SK-N-SH (cell line): Measurements from ENCODE around the gene COG4. TPM values are rescaled to one million over a fixed set of nuclear protein-coding genes. Genes with fewer than 3 reads are reported as not detected.

Experiments
- CTCF ChIA-PET: fragments of 300-600, 350-600 bp; formaldehyde crosslinking; extraction: SDS; loops from one replicate; lab custom pipeline; 2021; lab: Yijun Ruan, JAX
- POLR2A ChIA-PET: fragments of 350-600 bp; sonication (Branson Sonifier 250); formaldehyde crosslinking; extraction: SDS; loops from one replicate; lab custom pipeline; 2020; ENCODE audit warnings: antibody characterized with exemption, inconsistent platforms; lab: Yijun Ruan, JAX
- DNase-seq: peaks from one replicate; pipeline ENCODE4 v3.0.0; 2012
- H2AFZ ChIP-seq: fragments of 200-600 bp; sonication (generic); 2 replicates; pipeline ENCODE4 v1.8.1; 2016; ENCODE audit warnings: antibody characterized with exemption, mild to moderate bottlenecking, low read depth
- H3F3A ChIP-seq: fragments of 200-600 bp; sonication (generic); replicated peaks from 2 replicates; pipeline ENCODE3; 2016; ENCODE audit warnings: antibody characterized with exemption, mild to moderate bottlenecking; ENCODE audit not compliant: insufficient read depth
- H3K27ac ChIP-seq, 2 experiments: fragments of 200-500 bp in 1 of 2; fragments of 200-600 bp in 1 of 2; sonication (Bioruptor generic) in 1 of 2; sonication (generic), shearing (Covaris generic) in 1 of 2; 2 replicates each; pipeline versions ENCODE4 v1.5.1 to v1.6.1; 2014 to 2016; ENCODE audit warnings: low read depth in 2 of 2, inconsistent platforms in 1 of 2, low read length in 1 of 2, mild to moderate bottlenecking in 1 of 2, mixed read lengths in 1 of 2
- H3K27me3 ChIP-seq: fragments of 200-600 bp; sonication (generic), shearing (Covaris generic); 2 replicates; pipeline ENCODE4 v1.6.1; 2016; ENCODE audit warnings: mixed run types; ENCODE audit not compliant: insufficient read depth
- H3K36me3 ChIP-seq, 2 experiments: fragments of 200-500 bp in 1 of 2; fragments of 200-600 bp in 1 of 2; sonication (Bioruptor generic) in 1 of 2; sonication (generic) in 1 of 2; replicated peaks in 1 of 2; 2 replicates each; pipeline versions ENCODE3 to v1.5.1; 2014 to 2016; ENCODE audit warnings: low read length in 1 of 2, mild to moderate bottlenecking in 1 of 2; ENCODE audit not compliant: insufficient read depth in 2 of 2, control insufficient read depth in 1 of 2
- H3K4me1 ChIP-seq, 2 experiments: fragments of 200-500 bp in 1 of 2; fragments of 200-600 bp in 1 of 2; sonication (Bioruptor generic) in 1 of 2; sonication (generic), shearing (Covaris generic) in 1 of 2; 2 replicates each; pipeline versions ENCODE4 v1.5.1 to v1.6.1; 2014 to 2016; ENCODE audit warnings: low read depth in 1 of 2, low read length in 1 of 2, mixed run types in 1 of 2; ENCODE audit not compliant: insufficient read depth in 2 of 2, control insufficient read depth in 1 of 2
- H3K4me2 ChIP-seq: fragments of 200-600 bp; sonication (generic), shearing (Covaris generic); 2 replicates; pipeline ENCODE4 v1.6.1; 2017; ENCODE audit warnings: mixed run types
- H3K4me3 ChIP-seq, 2 experiments: fragments of 200-500 bp in 1 of 2; fragments of 200-600 bp in 1 of 2; sonication (Bioruptor generic) in 1 of 2; sonication (generic), shearing (Covaris generic) in 1 of 2; 2 replicates each; pipeline versions ENCODE4 v1.5.1 to v1.8.1; 2014 to 2016; ENCODE audit warnings: low read depth in 2 of 2, inconsistent platforms in 1 of 2, low read length in 1 of 2, mild to moderate bottlenecking in 1 of 2, mixed read lengths in 1 of 2, moderate library complexity in 1 of 2
- H3K79me2 ChIP-seq: fragments of 200-600 bp; sonication (generic); 2 replicates; pipeline ENCODE4 v1.8.1; 2017; ENCODE audit warnings: mild to moderate bottlenecking; ENCODE audit not compliant: insufficient read depth
- H3K9ac ChIP-seq: fragments of 200-600 bp; sonication (generic); 2 replicates; pipeline ENCODE4 v1.6.1; 2017; ENCODE audit warnings: mixed run types
- H3K9me2 ChIP-seq: fragments of 200-600 bp; sonication (generic); 2 replicates; pipeline ENCODE4 v1.6.1; 2017; ENCODE audit warnings: mixed run types
- H3K9me3 ChIP-seq: fragments of 200-600 bp; sonication (generic); 2 replicates; pipeline ENCODE4 v1.6.1; 2017; ENCODE audit warnings: mixed run types, mild to moderate bottlenecking, moderate library complexity
- H4K20me1 ChIP-seq: fragments of 200-600 bp; sonication (generic); 2 replicates; pipeline ENCODE4 v1.6.1; 2017; ENCODE audit warnings: mild to moderate bottlenecking, mixed run types; ENCODE audit not compliant: insufficient read depth
- ELF1 ChIP-seq: IDR thresholded peaks from 2 replicates; pipeline ENCODE4 v1.4.0; 2012
- FOXJ3 ChIP-seq: sonication (generic); formaldehyde crosslinking; IDR thresholded peaks from 2 replicates; pipeline ENCODE4 v1.5.1; 2020; ENCODE audit warnings: mild to moderate bottlenecking, missing genetic modification reagents
- POLR2AphosphoS5 ChIP-seq: IDR thresholded peaks from 2 replicates; pipeline ENCODE4 v1.6.1; 2012; ENCODE audit warnings: low read depth, low read length
- RAD21 ChIP-seq: IDR thresholded peaks from 2 replicates; pipeline ENCODE4 v1.6.1; 2012; ENCODE audit warnings: mild to moderate bottlenecking, low read length
- RFX5 ChIP-seq: IDR thresholded peaks from 2 replicates; pipeline ENCODE4 v1.6.1; 2012; ENCODE audit warnings: mild to moderate bottlenecking, improper control_type of control experiment, low read length
- RXRA ChIP-seq: IDR thresholded peaks from 2 replicates; pipeline ENCODE4 v1.4.0; 2012; ENCODE audit warnings: low read depth, mild to moderate bottlenecking, borderline replicate concordance
- SIN3A ChIP-seq: IDR thresholded peaks from 2 replicates; pipeline ENCODE4 v1.6.1; 2012; ENCODE audit warnings: low read depth, mild to moderate bottlenecking, low read length, moderate library complexity, borderline replicate concordance
- SMC3 ChIP-seq: IDR thresholded peaks from 2 replicates; pipeline ENCODE4 v1.6.1; 2012; ENCODE audit warnings: low read depth, low read length, improper control_type of control experiment
- TAF1 ChIP-seq: IDR thresholded peaks from 2 replicates; pipeline ENCODE4 v1.6.1; 2012; ENCODE audit warnings: low read depth, mild to moderate bottlenecking, low read length, moderate library complexity, borderline replicate concordance
- YY1 ChIP-seq: IDR thresholded peaks from 2 replicates; pipeline ENCODE4 v1.4.0; 2012; ENCODE audit warnings: low read depth, mild to moderate bottlenecking
- WGBS: methylation state at CpG from one replicate; pipeline ENCODE4 v1.1.6; 2017; ENCODE audit warnings: low lambda C conversion rate; 5-methylcytosine and 5-hydroxymethylcytosine counted together
- polyA plus RNA-seq, 3 experiments: library from polyadenylated mRNA; depleted of rRNA; stranded (reverse); fragments of >200 nt; gene quantifications; 2 replicates each; pipeline ENCODE4 v1.2.3, GENCODE V29; 2012
- TF ChIP-seq, protein P1 (sequence below): IDR thresholded peaks from 2 replicates; pipeline ENCODE4 v1.4.0; 2012; ENCODE audit warnings: low read depth, borderline replicate concordance
- TF ChIP-seq, protein P2 (sequence below): IDR thresholded peaks from 2 replicates; pipeline ENCODE4 v1.4.0; 2012; ENCODE audit warnings: low read depth, borderline replicate concordance
- TF ChIP-seq, protein P3 (sequence below): fragments of 150-350 bp; IDR thresholded peaks from 2 replicates; pipeline ENCODE4 v1.6.1; 2017; ENCODE audit warnings: antibody characterized with exemption, low read length, low read depth, borderline replicate concordance
- TF ChIP-seq, protein P4 (sequence below): IDR thresholded peaks from 2 replicates; pipeline ENCODE4; 2012
- TF ChIP-seq, protein P5 (sequence below): fragments of 200-600 bp; sonication (generic); IDR thresholded peaks from 2 replicates; pipeline ENCODE4 v1.6.1; 2017; ENCODE audit warnings: antibody characterized with exemption, mild to moderate bottlenecking, moderate library complexity
- TF ChIP-seq, protein P6 (sequence below): IDR thresholded peaks from 2 replicates; pipeline ENCODE4 v1.6.1; 2012; ENCODE audit warnings: mild to moderate bottlenecking, low read depth, low read length, moderate library complexity

COG4 gene
- polyA plus RNA-seq, 1 of the 3 experiments (the other 2 are of a cell fraction), result 54.4 TPM

DNA sequence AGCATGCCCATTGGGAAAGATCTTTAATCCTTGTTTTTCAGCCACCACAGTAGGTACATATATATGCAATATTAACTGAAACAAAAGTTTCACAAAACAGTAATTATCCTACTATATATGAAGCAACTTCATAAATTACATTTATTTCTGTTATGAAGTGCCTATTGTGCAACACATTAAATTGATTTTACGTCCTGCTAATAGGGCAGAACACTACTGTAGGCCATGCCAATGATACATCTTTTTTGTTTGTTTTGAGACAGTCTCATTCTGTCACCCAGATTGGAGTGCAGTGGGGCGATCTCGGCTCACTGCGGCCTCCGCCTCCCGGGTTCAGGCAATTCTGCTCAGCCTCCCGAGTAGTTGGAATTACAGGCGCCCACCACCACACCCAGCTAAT is 29.3 kb upstream of the COG4 start:
- peaks cover 36% of the 10 kb centered on the region for H3F3A ChIP-seq
- peaks cover 95 to 96% of the 10 kb centered on the region in 2 experiments for H3K36me3 ChIP-seq
- no peaks in the 10 kb centered on the region for H3K27me3 ChIP-seq
- H3K9me2 ChIP-seq, result no peaks in the 10 kb centered on the region
- ChIA-PET POLR2A (no interaction called here), CTCF (interaction anchor here (0.6 to 1.7 kb wide), 3 partner anchors 9 to 101 kb away, joined by 3 to 6 read pairs (median 5); no protein-coding TSS in a partner anchor)
- no peak for TF ChIP-seq SIN3A
- TF ChIP-seq TAF1, result no peak
- TF ChIP-seq YY1, result no peak
- TF ChIP-seq, protein P1, sequence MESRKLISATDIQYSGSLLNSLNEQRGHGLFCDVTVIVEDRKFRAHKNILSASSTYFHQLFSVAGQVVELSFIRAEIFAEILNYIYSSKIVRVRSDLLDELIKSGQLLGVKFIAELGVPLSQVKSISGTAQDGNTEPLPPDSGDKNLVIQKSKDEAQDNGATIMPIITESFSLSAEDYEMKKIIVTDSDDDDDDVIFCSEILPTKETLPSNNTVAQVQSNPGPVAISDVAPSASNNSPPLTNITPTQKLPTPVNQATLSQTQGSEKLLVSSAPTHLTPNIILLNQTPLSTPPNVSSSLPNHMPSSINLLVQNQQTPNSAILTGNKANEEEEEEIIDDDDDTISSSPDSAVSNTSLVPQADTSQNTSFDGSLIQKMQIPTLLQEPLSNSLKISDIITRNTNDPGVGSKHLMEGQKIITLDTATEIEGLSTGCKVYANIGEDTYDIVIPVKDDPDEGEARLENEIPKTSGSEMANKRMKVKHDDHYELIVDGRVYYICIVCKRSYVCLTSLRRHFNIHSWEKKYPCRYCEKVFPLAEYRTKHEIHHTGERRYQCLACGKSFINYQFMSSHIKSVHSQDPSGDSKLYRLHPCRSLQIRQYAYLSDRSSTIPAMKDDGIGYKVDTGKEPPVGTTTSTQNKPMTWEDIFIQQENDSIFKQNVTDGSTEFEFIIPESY, result no peak
- no peak for TF ChIP-seq RAD21
- no peak for TF ChIP-seq ELF1
- TF ChIP-seq POLR2AphosphoS5, result no peak
- peaks cover 55% of the 10 kb centered on the region for H4K20me1 ChIP-seq
- no peak overlapping the region for H3K9ac ChIP-seq
- no peak for DNase-seq
- H3K9me3 ChIP-seq, result no peaks in the 10 kb centered on the region
- WGBS, result 99% methylated on average over 8 of the region's 8 CpGs
- H3K4me3 ChIP-seq, result no peak overlapping the region
- peak overlapping the region in 1 of 2 experiments; percentile 59; a peak in 1 of 4 replicates for H3K27ac ChIP-seq
- no peaks in the 10 kb centered on the region for H3K4me1 ChIP-seq
- peaks cover 87% of the 10 kb centered on the region for H3K79me2 ChIP-seq
- no peak overlapping the region for H3K4me2 ChIP-seq
- H2AFZ ChIP-seq, result no peak overlapping the region

DNA sequence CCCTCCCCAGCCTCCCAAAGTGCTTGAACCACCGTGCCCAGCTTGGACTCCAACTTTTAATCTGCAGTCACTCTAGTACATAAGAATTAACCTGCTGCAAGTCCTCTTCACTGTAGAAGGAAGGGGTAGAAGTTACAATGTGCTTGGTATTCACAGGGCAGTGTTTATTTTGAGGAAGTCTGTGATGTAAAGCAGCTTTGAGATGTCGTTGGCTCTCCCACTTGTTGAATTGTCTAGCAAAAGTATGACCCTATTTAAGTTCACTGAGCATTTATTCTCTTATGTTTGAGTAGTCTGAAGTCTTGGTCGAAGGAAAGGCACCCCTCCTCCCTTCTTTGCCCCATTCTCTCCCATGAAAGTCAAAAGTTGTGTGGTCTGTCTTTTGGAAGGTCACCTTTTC is 28.4 kb upstream of the COG4 start:
- Histone ChIP-seq H3K4me3 (no peak overlapping the region), H3K27ac (no peak overlapping the region), H3K9ac (no peak overlapping the region), H3K36me3 (peaks cover 94 to 95% of the 10 kb centered on the region in 2 experiments), H3K79me2 (peaks cover 89% of the 10 kb centered on the region), H3K4me1 (no peaks in the 10 kb centered on the region), H2AFZ (no peak overlapping the region), H3F3A (peaks cover 31% of the 10 kb centered on the region), H3K9me3 (no peaks in the 10 kb centered on the region), H4K20me1 (peaks cover 58% of the 10 kb centered on the region), H3K9me2 (no peaks in the 10 kb centered on the region), H3K4me2 (no peak overlapping the region), H3K27me3 (no peaks in the 10 kb centered on the region)
- TF ChIP-seq, protein P2, sequence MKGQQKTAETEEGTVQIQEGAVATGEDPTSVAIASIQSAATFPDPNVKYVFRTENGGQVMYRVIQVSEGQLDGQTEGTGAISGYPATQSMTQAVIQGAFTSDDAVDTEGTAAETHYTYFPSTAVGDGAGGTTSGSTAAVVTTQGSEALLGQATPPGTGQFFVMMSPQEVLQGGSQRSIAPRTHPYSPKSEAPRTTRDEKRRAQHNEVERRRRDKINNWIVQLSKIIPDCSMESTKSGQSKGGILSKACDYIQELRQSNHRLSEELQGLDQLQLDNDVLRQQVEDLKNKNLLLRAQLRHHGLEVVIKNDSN, result no peak
- TF ChIP-seq, protein P3, sequence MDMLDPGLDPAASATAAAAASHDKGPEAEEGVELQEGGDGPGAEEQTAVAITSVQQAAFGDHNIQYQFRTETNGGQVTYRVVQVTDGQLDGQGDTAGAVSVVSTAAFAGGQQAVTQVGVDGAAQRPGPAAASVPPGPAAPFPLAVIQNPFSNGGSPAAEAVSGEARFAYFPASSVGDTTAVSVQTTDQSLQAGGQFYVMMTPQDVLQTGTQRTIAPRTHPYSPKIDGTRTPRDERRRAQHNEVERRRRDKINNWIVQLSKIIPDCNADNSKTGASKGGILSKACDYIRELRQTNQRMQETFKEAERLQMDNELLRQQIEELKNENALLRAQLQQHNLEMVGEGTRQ, result no peak
- no peak for TF ChIP-seq SMC3
- TF ChIP-seq FOXJ3, result no peak
- TF ChIP-seq, protein P4, sequence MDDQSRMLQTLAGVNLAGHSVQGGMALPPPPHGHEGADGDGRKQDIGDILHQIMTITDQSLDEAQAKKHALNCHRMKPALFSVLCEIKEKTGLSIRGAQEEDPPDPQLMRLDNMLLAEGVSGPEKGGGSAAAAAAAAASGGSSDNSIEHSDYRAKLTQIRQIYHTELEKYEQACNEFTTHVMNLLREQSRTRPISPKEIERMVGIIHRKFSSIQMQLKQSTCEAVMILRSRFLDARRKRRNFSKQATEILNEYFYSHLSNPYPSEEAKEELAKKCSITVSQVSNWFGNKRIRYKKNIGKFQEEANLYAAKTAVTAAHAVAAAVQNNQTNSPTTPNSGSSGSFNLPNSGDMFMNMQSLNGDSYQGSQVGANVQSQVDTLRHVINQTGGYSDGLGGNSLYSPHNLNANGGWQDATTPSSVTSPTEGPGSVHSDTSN, result no peak
- TF ChIP-seq RFX5, result no peak
- TF ChIP-seq, protein P5, sequence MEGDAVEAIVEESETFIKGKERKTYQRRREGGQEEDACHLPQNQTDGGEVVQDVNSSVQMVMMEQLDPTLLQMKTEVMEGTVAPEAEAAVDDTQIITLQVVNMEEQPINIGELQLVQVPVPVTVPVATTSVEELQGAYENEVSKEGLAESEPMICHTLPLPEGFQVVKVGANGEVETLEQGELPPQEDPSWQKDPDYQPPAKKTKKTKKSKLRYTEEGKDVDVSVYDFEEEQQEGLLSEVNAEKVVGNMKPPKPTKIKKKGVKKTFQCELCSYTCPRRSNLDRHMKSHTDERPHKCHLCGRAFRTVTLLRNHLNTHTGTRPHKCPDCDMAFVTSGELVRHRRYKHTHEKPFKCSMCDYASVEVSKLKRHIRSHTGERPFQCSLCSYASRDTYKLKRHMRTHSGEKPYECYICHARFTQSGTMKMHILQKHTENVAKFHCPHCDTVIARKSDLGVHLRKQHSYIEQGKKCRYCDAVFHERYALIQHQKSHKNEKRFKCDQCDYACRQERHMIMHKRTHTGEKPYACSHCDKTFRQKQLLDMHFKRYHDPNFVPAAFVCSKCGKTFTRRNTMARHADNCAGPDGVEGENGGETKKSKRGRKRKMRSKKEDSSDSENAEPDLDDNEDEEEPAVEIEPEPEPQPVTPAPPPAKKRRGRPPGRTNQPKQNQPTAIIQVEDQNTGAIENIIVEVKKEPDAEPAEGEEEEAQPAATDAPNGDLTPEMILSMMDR, result no peak
- TF ChIP-seq TAF1, result no peak
- TF ChIP-seq, protein P6, sequence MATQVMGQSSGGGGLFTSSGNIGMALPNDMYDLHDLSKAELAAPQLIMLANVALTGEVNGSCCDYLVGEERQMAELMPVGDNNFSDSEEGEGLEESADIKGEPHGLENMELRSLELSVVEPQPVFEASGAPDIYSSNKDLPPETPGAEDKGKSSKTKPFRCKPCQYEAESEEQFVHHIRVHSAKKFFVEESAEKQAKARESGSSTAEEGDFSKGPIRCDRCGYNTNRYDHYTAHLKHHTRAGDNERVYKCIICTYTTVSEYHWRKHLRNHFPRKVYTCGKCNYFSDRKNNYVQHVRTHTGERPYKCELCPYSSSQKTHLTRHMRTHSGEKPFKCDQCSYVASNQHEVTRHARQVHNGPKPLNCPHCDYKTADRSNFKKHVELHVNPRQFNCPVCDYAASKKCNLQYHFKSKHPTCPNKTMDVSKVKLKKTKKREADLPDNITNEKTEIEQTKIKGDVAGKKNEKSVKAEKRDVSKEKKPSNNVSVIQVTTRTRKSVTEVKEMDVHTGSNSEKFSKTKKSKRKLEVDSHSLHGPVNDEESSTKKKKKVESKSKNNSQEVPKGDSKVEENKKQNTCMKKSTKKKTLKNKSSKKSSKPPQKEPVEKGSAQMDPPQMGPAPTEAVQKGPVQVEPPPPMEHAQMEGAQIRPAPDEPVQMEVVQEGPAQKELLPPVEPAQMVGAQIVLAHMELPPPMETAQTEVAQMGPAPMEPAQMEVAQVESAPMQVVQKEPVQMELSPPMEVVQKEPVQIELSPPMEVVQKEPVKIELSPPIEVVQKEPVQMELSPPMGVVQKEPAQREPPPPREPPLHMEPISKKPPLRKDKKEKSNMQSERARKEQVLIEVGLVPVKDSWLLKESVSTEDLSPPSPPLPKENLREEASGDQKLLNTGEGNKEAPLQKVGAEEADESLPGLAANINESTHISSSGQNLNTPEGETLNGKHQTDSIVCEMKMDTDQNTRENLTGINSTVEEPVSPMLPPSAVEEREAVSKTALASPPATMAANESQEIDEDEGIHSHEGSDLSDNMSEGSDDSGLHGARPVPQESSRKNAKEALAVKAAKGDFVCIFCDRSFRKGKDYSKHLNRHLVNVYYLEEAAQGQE, result no peak
- TF ChIP-seq RXRA, result no peak
- TF ChIP-seq ELF1, result no peak
- POLR2A ChIA-PET, result interaction anchor here (0.6 kb wide), 2 partner anchors 10 to 262 kb away, joined by 3 read pairs; partner anchors contain the start of gene AARS1
- 78% methylated on average over 3 of the region's 3 CpGs for WGBS
- CTCF ChIA-PET, result interaction anchor here (1.0 to 1.4 kb wide), 4 partner anchors 10 to 102 kb away, joined by 3 to 5 read pairs (median 4); no protein-coding TSS in a partner anchor
- no peak for DNase-seq
